Measurements from ENCODE around the gene JMJD7. TPM values are rescaled to one million over a fixed set of nuclear protein-coding genes. Genes with fewer than 3 reads are reported as not detected.

The JMJD7 gene
- total RNA-seq, result 3.1 and 3.3 TPM in 2 replicates

GRCh38 chr15:41827880-41828806 is at the start of gene JMJD7:
JMJD7 (plus strand) TSS chr15:41828092; CDS start chr15:41828125, 33 bp downstream.

GRCh38 chr15:41838400-41838897 is 10.6 kb downstream of the JMJD7 start, which contains the start of gene PLA2G4B:
PLA2G4B (plus strand) TSS chr15:41838847; CDS start chr15:41838914, 67 bp downstream.

Other genes starting within 250 kb of the JMJD7 start
- 26.7 and 36.9 TPM in 2 replicates for gene MGA, start 167.7 kb upstream of the JMJD7 start, total RNA-seq
- 6.3 and 9.2 TPM in 2 replicates for gene MAPKBP1, start 53.6 kb upstream of the JMJD7 start, total RNA-seq
- gene PLA2G4B, start 10.8 kb downstream of the JMJD7 start, total RNA-seq, result 0.33 and 1.8 TPM in 2 replicates
- 0.76 and 1.0 TPM in 2 replicates for gene SPTBN5, start 66.0 kb downstream of the JMJD7 start, total RNA-seq
- 31.1 and 33.7 TPM in 2 replicates for gene EHD4, start 144.5 kb downstream of the JMJD7 start, total RNA-seq
- gene PLA2G4E, start 192.9 kb downstream of the JMJD7 start, total RNA-seq, result not detected in 2 replicates